ENCODE measurements around the gene RGS5. TPM values are rescaled to one million over a fixed set of nuclear protein-coding genes. Genes with fewer than 3 reads are reported as not detected.

Gene RGS5
- total and polyA plus RNA-seq, 5 donors from 2014 or later: 1.8 to 4.1 (median 2.4) TPM

- Mint-ChIP-seq H3K9me3 (no peaks in the 10 kb centered on the region), H3K27me3 (peaks cover 13% of the 10 kb centered on the region), H3K4me3 (no peak overlapping the region), H3K27ac (no peak overlapping the region), H3K36me3 (no peaks in the 10 kb centered on the region), H3K4me1 (no peaks in the 10 kb centered on the region)
- no peak overlapping the region for H3K27ac ChIP-seq (ENCODE audit: insufficient read depth, low read length, poor library complexity, severe bottlenecking)
- ATAC-seq (ENCODE audit: low read depth in 2 of 2) (no peak), DNase-seq (no peak)
- no peaks in the 10 kb centered on the region for H3K9me3 ChIP-seq (ENCODE audit: control insufficient read depth in 2 of 2, low read length in 2 of 2)
- no peaks in the 10 kb centered on the region for H3K36me3 ChIP-seq (ENCODE audit: control insufficient read depth, insufficient read depth, low read length)
- H3K4me3 ChIP-seq (ENCODE audit: low read depth, low read length): no peak overlapping the region
- H3K4me1 ChIP-seq (ENCODE audit: control insufficient read depth, insufficient read depth, low read length, poor library complexity, severe bottlenecking): no peaks in the 10 kb centered on the region
- no peaks in the 10 kb centered on the region for H3K27me3 ChIP-seq (ENCODE audit: control insufficient read depth, insufficient read depth, low read length)
These were observed 24.1 kb downstream of the RGS5 start for GRCh38 chr1:163178628-163179027.

GRCh38 chr1:163176797-163177196, 25.9 kb downstream of the RGS5 start:
- Mint-ChIP-seq H3K27me3 (peaks cover 13% of the 10 kb centered on the region), H3K4me3 (no peak overlapping the region), H3K9me3 (peaks cover 0 to under 1% (median 0%) of the 10 kb centered on the region in 7 donors), H3K4me1 (no peaks in the 10 kb centered on the region), H3K36me3 (no peaks in the 10 kb centered on the region), H3K27ac (no peak overlapping the region)
- Histone ChIP-seq H3K4me3 (ENCODE audit: low read depth, low read length) (no peak overlapping the region), H3K4me1 (ENCODE audit: control insufficient read depth, insufficient read depth, low read length, poor library complexity, severe bottlenecking) (no peaks in the 10 kb centered on the region), H3K36me3 (ENCODE audit: control insufficient read depth, insufficient read depth, low read length) (no peaks in the 10 kb centered on the region), H3K27ac (ENCODE audit: insufficient read depth, low read length, poor library complexity, severe bottlenecking) (no peak overlapping the region), H3K27me3 (ENCODE audit: control insufficient read depth, insufficient read depth, low read length) (no peaks in the 10 kb centered on the region), H3K9me3 (ENCODE audit: control insufficient read depth in 2 of 2, low read length in 2 of 2) (no peaks in the 10 kb centered on the region)
- no peak for DNase-seq
- no peak for ATAC-seq (ENCODE audit: low read depth in 2 of 2)

GRCh38 chr1:163174524-163175437, 27.9 kb downstream of the RGS5 start:
- DNase-seq: peak in 2 of 3 donors; percentile 2 to 44
- no peaks in the 10 kb centered on the region for H3K4me1 Mint-ChIP-seq
- Histone ChIP-seq H3K36me3 (ENCODE audit: control insufficient read depth, insufficient read depth, low read length) (no peaks in the 10 kb centered on the region), H3K4me1 (ENCODE audit: control insufficient read depth, insufficient read depth, low read length, poor library complexity, severe bottlenecking) (no peaks in the 10 kb centered on the region), H3K27ac (ENCODE audit: insufficient read depth, low read length, poor library complexity, severe bottlenecking) (no peak overlapping the region), H3K4me3 (ENCODE audit: low read depth, low read length) (no peak overlapping the region), H3K27me3 (ENCODE audit: control insufficient read depth, insufficient read depth, low read length) (no peaks in the 10 kb centered on the region), H3K9me3 (ENCODE audit: control insufficient read depth in 2 of 2, low read length in 2 of 2) (no peaks in the 10 kb centered on the region)
- H3K27me3 Mint-ChIP-seq: peaks cover 10% of the 10 kb centered on the region
- peaks cover 0 to 2% (median 0%) of the 10 kb centered on the region in 7 donors for H3K9me3 Mint-ChIP-seq
- peak overlapping the region in 1 of 3 donors; percentile 83 for H3K27ac Mint-ChIP-seq
- H3K4me3 Mint-ChIP-seq: no peak overlapping the region
- no peak for ATAC-seq (ENCODE audit: low read depth in 2 of 2)
- no peaks in the 10 kb centered on the region for H3K36me3 Mint-ChIP-seq

- no peak for ATAC-seq (ENCODE audit: low read depth in 2 of 2)
- no peaks in the 10 kb centered on the region for H3K4me1 ChIP-seq (ENCODE audit: control insufficient read depth, insufficient read depth, low read length, poor library complexity, severe bottlenecking)
- no peak overlapping the region for H3K4me3 Mint-ChIP-seq
- no peak overlapping the region for H3K27ac ChIP-seq (ENCODE audit: insufficient read depth, low read length, poor library complexity, severe bottlenecking)
- H3K4me1 Mint-ChIP-seq: no peaks in the 10 kb centered on the region
- H3K36me3 ChIP-seq (ENCODE audit: control insufficient read depth, insufficient read depth, low read length): no peaks in the 10 kb centered on the region
- peaks cover 10% of the 10 kb centered on the region for H3K27me3 Mint-ChIP-seq
- peaks cover 0 to 2% (median 0%) of the 10 kb centered on the region in 7 donors for H3K9me3 Mint-ChIP-seq
- no peaks in the 10 kb centered on the region for H3K27me3 ChIP-seq (ENCODE audit: control insufficient read depth, insufficient read depth, low read length)
- no peak overlapping the region for H3K27ac Mint-ChIP-seq
- H3K4me3 ChIP-seq (ENCODE audit: low read depth, low read length): no peak overlapping the region
- no peaks in the 10 kb centered on the region for H3K36me3 Mint-ChIP-seq
- no peaks in the 10 kb centered on the region for H3K9me3 ChIP-seq (ENCODE audit: control insufficient read depth in 2 of 2, low read length in 2 of 2)
- no peak for DNase-seq
These were observed 29.6 kb downstream of the RGS5 start for GRCh38 chr1:163173121-163173520.

GRCh38 chr1:163172596-163172995, 30.1 kb downstream of the RGS5 start:
- H3K36me3 ChIP-seq (ENCODE audit: control insufficient read depth, insufficient read depth, low read length): no peaks in the 10 kb centered on the region
- no peaks in the 10 kb centered on the region for H3K9me3 ChIP-seq (ENCODE audit: control insufficient read depth in 2 of 2, low read length in 2 of 2)
- Mint-ChIP-seq H3K27me3 (peaks cover 10% of the 10 kb centered on the region), H3K4me3 (no peak overlapping the region), H3K36me3 (no peaks in the 10 kb centered on the region), H3K4me1 (no peaks in the 10 kb centered on the region), H3K27ac (no peak overlapping the region), H3K9me3 (peaks cover 0 to 2% (median 0%) of the 10 kb centered on the region in 7 donors)
- H3K4me3 ChIP-seq (ENCODE audit: low read depth, low read length): no peak overlapping the region
- H3K27ac ChIP-seq (ENCODE audit: insufficient read depth, low read length, poor library complexity, severe bottlenecking): no peak overlapping the region
- no peaks in the 10 kb centered on the region for H3K4me1 ChIP-seq (ENCODE audit: control insufficient read depth, insufficient read depth, low read length, poor library complexity, severe bottlenecking)
- DNase-seq (no peak), ATAC-seq (ENCODE audit: low read depth in 2 of 2) (no peak)
- no peaks in the 10 kb centered on the region for H3K27me3 ChIP-seq (ENCODE audit: control insufficient read depth, insufficient read depth, low read length)

GRCh38 chr1:163171826-163172225, 30.9 kb downstream of the RGS5 start:
- Mint-ChIP-seq H3K9me3 (peaks cover 0 to 2% (median 0%) of the 10 kb centered on the region in 7 donors), H3K36me3 (no peaks in the 10 kb centered on the region), H3K27ac (peak overlapping the region in 1 of 3 donors; percentile 22), H3K4me3 (no peak overlapping the region), H3K27me3 (peaks cover 10% of the 10 kb centered on the region), H3K4me1 (no peaks in the 10 kb centered on the region)
- Histone ChIP-seq H3K4me1 (ENCODE audit: control insufficient read depth, insufficient read depth, low read length, poor library complexity, severe bottlenecking) (no peaks in the 10 kb centered on the region), H3K27me3 (ENCODE audit: control insufficient read depth, insufficient read depth, low read length) (no peaks in the 10 kb centered on the region), H3K4me3 (ENCODE audit: low read depth, low read length) (no peak overlapping the region), H3K9me3 (ENCODE audit: control insufficient read depth in 2 of 2, low read length in 2 of 2) (no peaks in the 10 kb centered on the region), H3K27ac (ENCODE audit: insufficient read depth, low read length, poor library complexity, severe bottlenecking) (no peak overlapping the region), H3K36me3 (ENCODE audit: control insufficient read depth, insufficient read depth, low read length) (no peaks in the 10 kb centered on the region)
- DNase-seq: no peak
- no peak for ATAC-seq (ENCODE audit: low read depth in 2 of 2)

GRCh38 chr1:163170975-163171676, 31.6 kb downstream of the RGS5 start:
- H3K4me1 Mint-ChIP-seq: no peaks in the 10 kb centered on the region
- Histone ChIP-seq H3K36me3 (ENCODE audit: control insufficient read depth, insufficient read depth, low read length) (no peaks in the 10 kb centered on the region), H3K4me1 (ENCODE audit: control insufficient read depth, insufficient read depth, low read length, poor library complexity, severe bottlenecking) (no peaks in the 10 kb centered on the region), H3K4me3 (ENCODE audit: low read depth, low read length) (no peak overlapping the region), H3K9me3 (ENCODE audit: control insufficient read depth in 2 of 2, low read length in 2 of 2) (no peaks in the 10 kb centered on the region), H3K27me3 (ENCODE audit: control insufficient read depth, insufficient read depth, low read length) (no peaks in the 10 kb centered on the region), H3K27ac (ENCODE audit: insufficient read depth, low read length, poor library complexity, severe bottlenecking) (no peak overlapping the region)
- no peak overlapping the region for H3K4me3 Mint-ChIP-seq
- no peak overlapping the region for H3K27ac Mint-ChIP-seq
- ATAC-seq (ENCODE audit: low read depth in 2 of 2) (no peak), DNase-seq (no peak)
- peaks cover 10% of the 10 kb centered on the region for H3K27me3 Mint-ChIP-seq
- H3K9me3 Mint-ChIP-seq: peaks cover 0 to 3% (median 0%) of the 10 kb centered on the region in 7 donors
- H3K36me3 Mint-ChIP-seq: no peaks in the 10 kb centered on the region
